Stomach (tissue), 4 donors: Measurements from ENCODE around the gene FPR3.

ENCODE experiments used
- POLR2A ChIP-seq, 4 donors: fragments of 450-650 bp; IDR thresholded peaks; one replicate each; pipeline ENCODE4 v1.6.1; 2016; ENCODE audit warnings: antibody characterized with exemption in 4 of 4, control low read depth in 2 of 4, mild to moderate bottlenecking in 1 of 4, moderate library complexity in 1 of 4
- TF ChIP-seq, protein P1 (sequence below), 7 experiments: fragments of 450-650 bp in 4 of 7; fragments of 200-600 bp in 3 of 7; sonication (generic) in 3 of 7; IDR thresholded peaks; one replicate each; pipeline ENCODE4 v1.5.1; 2016 to 2019; ENCODE audit warnings: antibody characterized with exemption in 7 of 7, control low read depth in 2 of 7, mild to moderate bottlenecking in 1 of 7

GRCh38 chr19:51760697-51761356 is 34.1 kb upstream of the FPR3 start, which contains the start of gene FPR2:
- TF ChIP-seq POLR2A (IDR thresholded peaks at IDR 0.05), result no peak
- TF ChIP-seq, protein P1, sequence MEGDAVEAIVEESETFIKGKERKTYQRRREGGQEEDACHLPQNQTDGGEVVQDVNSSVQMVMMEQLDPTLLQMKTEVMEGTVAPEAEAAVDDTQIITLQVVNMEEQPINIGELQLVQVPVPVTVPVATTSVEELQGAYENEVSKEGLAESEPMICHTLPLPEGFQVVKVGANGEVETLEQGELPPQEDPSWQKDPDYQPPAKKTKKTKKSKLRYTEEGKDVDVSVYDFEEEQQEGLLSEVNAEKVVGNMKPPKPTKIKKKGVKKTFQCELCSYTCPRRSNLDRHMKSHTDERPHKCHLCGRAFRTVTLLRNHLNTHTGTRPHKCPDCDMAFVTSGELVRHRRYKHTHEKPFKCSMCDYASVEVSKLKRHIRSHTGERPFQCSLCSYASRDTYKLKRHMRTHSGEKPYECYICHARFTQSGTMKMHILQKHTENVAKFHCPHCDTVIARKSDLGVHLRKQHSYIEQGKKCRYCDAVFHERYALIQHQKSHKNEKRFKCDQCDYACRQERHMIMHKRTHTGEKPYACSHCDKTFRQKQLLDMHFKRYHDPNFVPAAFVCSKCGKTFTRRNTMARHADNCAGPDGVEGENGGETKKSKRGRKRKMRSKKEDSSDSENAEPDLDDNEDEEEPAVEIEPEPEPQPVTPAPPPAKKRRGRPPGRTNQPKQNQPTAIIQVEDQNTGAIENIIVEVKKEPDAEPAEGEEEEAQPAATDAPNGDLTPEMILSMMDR (IDR thresholded peaks at IDR 0.05), result no peak
